IMR-90 (cell line): ENCODE results near the gene AQP9. TPM values are rescaled to one million over a fixed set of nuclear protein-coding genes. Genes with fewer than 3 reads are reported as not detected.
A peak's percentile ranks its signal among the peaks of the same experiment; 100 is the strongest.

Experiments used
- ATAC-seq: fragments of 200-7000 bp; cut with Tn5 transposase; 2 replicates; pipeline ENCODE4 v1.9.1; 2020; ENCODE audit warnings: low read depth, mild to moderate bottlenecking, moderate library complexity
- BruUV-seq: library from RNA; stranded (reverse); fragments of 400-500 nt; replicated peaks from 2 replicates; lab custom pipeline; 2021; lab: Mats Ljungman, UMichigan
- CTCF ChIA-PET: fragments of 300-600 bp; formaldehyde crosslinking; extraction: SDS; loops from one replicate; lab custom pipeline; 2021; ENCODE audit warnings: antibody characterized with exemption; lab: Yijun Ruan, JAX
- POLR2A ChIA-PET: fragments of 300-600 bp; sonication (Branson Sonifier 250); formaldehyde crosslinking; loops from one replicate; lab custom pipeline; 2022; ENCODE audit warnings: antibody characterized with exemption; ENCODE audit not compliant: unreplicated experiment; lab: Charles Lee
- DNase-seq: peaks from one replicate; pipeline ENCODE4 v3.0.0; 2013
- H2AFZ ChIP-seq: replicated peaks from 2 replicates; pipeline ENCODE3; 2013; ENCODE audit warnings: low read length, mild to moderate bottlenecking; ENCODE audit not compliant: poor library complexity
- H2AK5ac ChIP-seq: 2 replicates; pipeline ENCODE4 v1.6.1; 2013; ENCODE audit warnings: low read depth, low read length, inconsistent platforms
- H2AK9ac ChIP-seq: replicated peaks from 2 replicates; pipeline ENCODE3; 2013; ENCODE audit warnings: mild to moderate bottlenecking, low read depth, low read length, moderate library complexity; ENCODE audit not compliant: poor library complexity
- H2BK120ac ChIP-seq: 2 replicates; pipeline ENCODE4 v1.6.1; 2013; ENCODE audit warnings: low read depth, low read length, inconsistent platforms
- H2BK15ac ChIP-seq: 3 replicates; pipeline ENCODE4 v1.6.1; 2013; ENCODE audit warnings: low read depth, low read length, inconsistent platforms
- H2BK20ac ChIP-seq: 2 replicates; pipeline ENCODE4 v1.6.1; 2013; ENCODE audit warnings: low read depth, mild to moderate bottlenecking, inconsistent platforms, low read length, moderate library complexity
- H2BK5ac ChIP-seq: 2 replicates; pipeline ENCODE4 v1.6.1; 2013; ENCODE audit warnings: mild to moderate bottlenecking, low read depth, low read length, inconsistent platforms; ENCODE audit not compliant: poor library complexity, severe bottlenecking
- H3K14ac ChIP-seq: replicated peaks from 2 replicates; pipeline ENCODE4 v1.6.1; 2013; ENCODE audit warnings: low read depth, low read length, inconsistent platforms
- H3K18ac ChIP-seq: 2 replicates; pipeline ENCODE4 v1.6.1; 2013; ENCODE audit warnings: low read depth, low read length, control low read depth
- H3K23ac ChIP-seq: 2 replicates; pipeline ENCODE4 v1.6.1; 2013; ENCODE audit warnings: low read depth, low read length, inconsistent platforms
- H3K27ac ChIP-seq: 2 replicates; pipeline ENCODE4 v1.5.1; 2013; ENCODE audit warnings: mild to moderate bottlenecking, control low read depth, low read length; ENCODE audit not compliant: insufficient read depth
- H3K27me3 ChIP-seq: 2 replicates; pipeline ENCODE4 v1.6.1; 2013; ENCODE audit warnings: low read length; ENCODE audit not compliant: control insufficient read depth, insufficient read depth
- H3K36me3 ChIP-seq: 2 replicates; pipeline ENCODE4 v1.6.1; 2013; ENCODE audit warnings: low read length, mixed read lengths; ENCODE audit not compliant: control insufficient read depth, insufficient read depth
- H3K4ac ChIP-seq: 2 replicates; pipeline ENCODE4 v1.6.1; 2013; ENCODE audit warnings: low read depth, low read length, inconsistent platforms
- H3K4me1 ChIP-seq: 2 replicates; pipeline ENCODE4 v1.6.1; 2013; ENCODE audit warnings: low read length, mixed read lengths; ENCODE audit not compliant: control insufficient read depth, insufficient read depth
- H3K4me2 ChIP-seq: 2 replicates; pipeline ENCODE4 v1.6.1; 2013; ENCODE audit warnings: low read depth, mild to moderate bottlenecking, control low read depth, low read length, moderate library complexity
- H3K4me3 ChIP-seq: 2 replicates; pipeline ENCODE4 v1.5.1; 2013; ENCODE audit warnings: low read depth, mild to moderate bottlenecking, control low read depth, low read length, moderate library complexity; ENCODE audit not compliant: insufficient read depth
- H3K56ac ChIP-seq: 2 replicates; pipeline ENCODE4 v1.6.1; 2013; ENCODE audit warnings: low read length, inconsistent platforms; ENCODE audit not compliant: insufficient read depth; ENCODE audit errors: extremely low read depth
- H3K79me1 ChIP-seq, 2 experiments: 2 replicates each; pipeline ENCODE4 v1.6.1; 2013; ENCODE audit warnings: low read length in 2 of 2, inconsistent platforms in 1 of 2, low read depth in 1 of 2
- H3K9ac ChIP-seq: 2 replicates; pipeline ENCODE4 v1.6.1; 2013; ENCODE audit warnings: low read depth, low read length, control low read depth
- H3K9me1 ChIP-seq: 2 replicates; pipeline ENCODE4 v1.6.1; 2013; ENCODE audit warnings: low read length, inconsistent platforms; ENCODE audit not compliant: insufficient read depth
- H3K9me3 ChIP-seq: 2 replicates; pipeline ENCODE4 v1.6.1; 2013; ENCODE audit warnings: low read length; ENCODE audit not compliant: control insufficient read depth, insufficient read depth
- H4K20me1 ChIP-seq: 2 replicates; pipeline ENCODE4 v1.6.1; 2013; ENCODE audit warnings: low read length, inconsistent platforms; ENCODE audit not compliant: insufficient read depth
- H4K5ac ChIP-seq: 2 replicates; pipeline ENCODE4 v1.6.1; 2013; ENCODE audit warnings: mild to moderate bottlenecking, low read depth, low read length, control low read depth
- H4K8ac ChIP-seq, 2 experiments: 2 replicates each; pipeline ENCODE4 v1.6.1; 2013; ENCODE audit warnings: low read depth in 2 of 2, low read length in 2 of 2, control low read depth in 1 of 2, inconsistent platforms in 1 of 2
- H4K91ac ChIP-seq: 2 replicates; pipeline ENCODE4 v1.6.1; 2013; ENCODE audit warnings: low read depth, low read length, inconsistent platforms; ENCODE audit not compliant: insufficient read depth
- BHLHE40 ChIP-seq: fragments of 150-350 bp; IDR thresholded peaks from 2 replicates; pipeline ENCODE4 v1.6.1; 2016; ENCODE audit warnings: mild to moderate bottlenecking, low read depth, low read length
- CEBPB ChIP-seq: IDR thresholded peaks from 2 replicates; pipeline ENCODE4 v1.6.1; 2012; ENCODE audit warnings: low read depth, low read length, improper control_type of control experiment
- CHD1 ChIP-seq: IDR thresholded peaks from 2 replicates; pipeline ENCODE4 v1.6.1; 2012; ENCODE audit warnings: low read depth, low read length, improper control_type of control experiment
- CTCF ChIP-seq: conservative IDR thresholded peaks from 2 replicates; pipeline ENCODE4 v1.5.1; 2012; ENCODE audit warnings: mild to moderate bottlenecking, low read depth, low read length, improper control_type of control experiment
- ELK1 ChIP-seq: fragments of 150-350 bp; IDR thresholded peaks from 2 replicates; pipeline ENCODE4 v1.6.1; 2016; ENCODE audit warnings: low read depth, mild to moderate bottlenecking, low read length, moderate library complexity, borderline replicate concordance
- FOS ChIP-seq: fragments of 150-350 bp; IDR thresholded peaks from 2 replicates; pipeline ENCODE4 v1.6.1; 2016; ENCODE audit warnings: low read depth, low read length
- MAFK ChIP-seq: IDR thresholded peaks from 2 replicates; pipeline ENCODE4 v1.6.1; 2012; ENCODE audit warnings: low read depth, low read length, improper control_type of control experiment
- MAZ ChIP-seq: IDR thresholded peaks from 2 replicates; pipeline ENCODE4 v1.6.1; 2012; ENCODE audit warnings: low read depth, mild to moderate bottlenecking, low read length, improper control_type of control experiment, moderate library complexity, borderline replicate concordance
- MXI1 ChIP-seq: IDR thresholded peaks from 2 replicates; pipeline ENCODE4 v1.6.1; 2012; ENCODE audit warnings: low read depth, mild to moderate bottlenecking, low read length, moderate library complexity, borderline replicate concordance
- NFE2L2 ChIP-seq: fragments of 150-350 bp; IDR thresholded peaks from 2 replicates; pipeline ENCODE4 v1.6.1; 2016; ENCODE audit warnings: low read depth, mild to moderate bottlenecking, low read length
- POLR2A ChIP-seq: IDR thresholded peaks from 2 replicates; pipeline ENCODE4 v1.6.1; 2012; ENCODE audit warnings: mild to moderate bottlenecking, low read depth, low read length
- RAD21 ChIP-seq: IDR thresholded peaks from 2 replicates; pipeline ENCODE4 v1.6.1; 2012; ENCODE audit warnings: low read length, improper control_type of control experiment
- RCOR1 ChIP-seq: IDR thresholded peaks from 2 replicates; pipeline ENCODE4 v1.6.1; 2012; ENCODE audit warnings: mild to moderate bottlenecking, low read length, improper control_type of control experiment; ENCODE audit not compliant: insufficient replicate concordance
- RFX5 ChIP-seq: IDR thresholded peaks from 2 replicates; pipeline ENCODE4 v1.8.0; 2012; ENCODE audit warnings: low read depth, mild to moderate bottlenecking, low read length, moderate library complexity
- SMC3 ChIP-seq: fragments of 150-350 bp; IDR thresholded peaks from 2 replicates; pipeline ENCODE4 v1.6.1; 2016; ENCODE audit warnings: low read depth, mild to moderate bottlenecking, antibody characterized with exemption, low read length, moderate library complexity
- USF2 ChIP-seq: fragments of 150-350 bp; IDR thresholded peaks from 2 replicates; pipeline ENCODE4 v1.6.1; 2017; ENCODE audit warnings: mild to moderate bottlenecking, antibody characterized with exemption, low read length, low read depth
- dilution Hi-C: fragments of 300-500 bp; cut with HindIII; formaldehyde crosslinking; loops from one replicate; pipeline ENCODE4 v1.14.3; 2018; ENCODE audit warnings: low sequenced_read_pairs; ENCODE audit not compliant: unreplicated experiment
- in situ Hi-C: fragments of 300-500 bp; cut with MboI; formaldehyde crosslinking; loops from 3 replicates; pipeline ENCODE4 v1.14.3; 2019; ENCODE audit warnings: low sequenced_read_pairs, inconsistent platforms, mixed read lengths
- intact Hi-C: fragments of 100-400 bp; cut with micrococcal nuclease; formaldehyde crosslinking; loops from 2 replicates; pipeline ENCODE4 v1.10.0; 2022
- polyA plus RNA-seq, 3 experiments: library from polyadenylated mRNA; depleted of rRNA; stranded (reverse); fragments of >200 nt; gene quantifications; 2 replicates each; pipeline ENCODE4 v1.2.3, GENCODE V29; 2012; ENCODE audit warnings: low replicate concordance in 1 of 3
- total RNA-seq: library from RNA; depleted of rRNA; stranded (reverse); fragments of >200 nt; gene quantifications from 2 replicates; pipeline ENCODE4 v1.2.3, GENCODE V29; 2012

AQP9 gene
- total and polyA plus RNA-seq, 2 of the 4 experiments (the other 2 are of a cell fraction) = not detected

- H4K20me1 ChIP-seq = no peaks in the 10 kb centered on the region
- peak; percentile 9 for DNase-seq
- no peak overlapping the region for H3K18ac ChIP-seq
- no TSS peak for BruUV-seq
- no peaks in the 10 kb centered on the region for H3K9me3 ChIP-seq
- no peak overlapping the region for H2AK9ac ChIP-seq
- H3K9me1 ChIP-seq = no peaks in the 10 kb centered on the region; the same call in 1 of the 2 replicates
- no peak overlapping the region for H3K56ac ChIP-seq
- ChIA-PET CTCF (no interaction called here), POLR2A (no interaction called here)
- no peak overlapping the region for H3K9ac ChIP-seq
- no peak overlapping the region for H4K8ac ChIP-seq
- H3K23ac ChIP-seq = no peak overlapping the region
- in situ Hi-C loops (no loop called here), intact Hi-C loops (loop anchor here (5.0 kb wide), 1 partner anchor 513 kb away; no protein-coding TSS in a partner anchor), dilution Hi-C loops (no loop called here)
- H3K4me1 ChIP-seq = no peaks in the 10 kb centered on the region
- no peak overlapping the region for H3K27ac ChIP-seq
- no peak overlapping the region for H2AFZ ChIP-seq
- no peak overlapping the region for H2BK20ac ChIP-seq
- no peaks in the 10 kb centered on the region for H3K79me1 ChIP-seq
- no peak overlapping the region for H3K4me3 ChIP-seq
- H3K4me2 ChIP-seq = no peak overlapping the region
- H2AK5ac ChIP-seq = no peak overlapping the region
- H4K91ac ChIP-seq = no peak overlapping the region
- peaks cover 9% of the 10 kb centered on the region; the same call in 1 of the 2 replicates for H3K27me3 ChIP-seq
- no peak overlapping the region for H2BK120ac ChIP-seq
- no peak for ATAC-seq
- no peak overlapping the region for H4K5ac ChIP-seq
- no peak overlapping the region for H3K4ac ChIP-seq
- no peak overlapping the region for H2BK15ac ChIP-seq
- no peak overlapping the region for H3K14ac ChIP-seq
- H2BK5ac ChIP-seq = no peak overlapping the region
- TF ChIP-seq CTCF (no peak), SMC3 (no peak), MXI1 (no peak), ELK1 (no peak), CEBPB (no peak), MAFK (no peak), RCOR1 (no peak), BHLHE40 (no peak), RAD21 (no peak), MAZ (no peak), NFE2L2 (no peak), POLR2A (no peak), RFX5 (no peak), CHD1 (no peak), FOS (no peak), USF2 (no peak)
- H3K36me3 ChIP-seq = no peaks in the 10 kb centered on the region
Measured at GRCh38 chr15:58165661-58166060, 27.5 kb downstream of the AQP9 start.
